ENCODE measurements around the gene ALCAM.

Gene ALCAM

GRCh38 chr3:105343991-105344390, 22.7 kb upstream of the ALCAM start:
- H3K36me3 ChIP-seq (ENCODE audit: control insufficient read depth in 2 of 2, insufficient read depth in 2 of 2, low read length in 2 of 2), result no peaks in the 10 kb centered on the region
- no peaks in the 10 kb centered on the region for H3K4me1 ChIP-seq (ENCODE audit: control insufficient read depth, insufficient read depth, low read length)
- H3K27ac ChIP-seq (ENCODE audit: low read length), result no peak overlapping the region
- H3K4me3 ChIP-seq (ENCODE audit: low read length in 2 of 2), result no peak overlapping the region
- H3K27me3 ChIP-seq (ENCODE audit: control insufficient read depth in 1 of 2, insufficient read depth in 2 of 2, low read length in 2 of 2), result no peaks in the 10 kb centered on the region
- no peaks in the 10 kb centered on the region for H3K9me3 ChIP-seq (ENCODE audit: control insufficient read depth in 2 of 2, low read length in 2 of 2)
- no peak overlapping the region for H3K9ac ChIP-seq (ENCODE audit: low read length in 2 of 2)

DNA sequence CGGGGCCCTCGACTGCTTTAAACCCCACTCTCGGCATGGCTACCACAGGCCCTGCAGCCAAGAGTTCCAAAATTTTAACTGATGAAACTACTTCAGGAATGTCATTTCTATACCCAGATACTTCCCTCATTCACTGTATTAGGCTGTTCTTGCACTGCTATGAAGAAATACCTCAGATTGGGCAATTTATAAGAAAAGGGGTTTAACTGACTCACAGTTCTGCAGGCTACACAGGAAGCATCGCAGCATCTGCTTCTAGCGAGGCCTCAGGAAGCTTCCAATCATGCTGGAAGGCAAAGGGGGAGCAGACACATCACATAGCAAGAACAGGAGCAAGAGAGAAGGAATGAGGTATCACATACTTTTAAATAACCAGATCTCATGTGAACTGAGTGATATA, 21.6 kb upstream of the ALCAM start:
- no peak overlapping the region for H3K27ac ChIP-seq (ENCODE audit: low read length)
- H3K4me1 ChIP-seq (ENCODE audit: control insufficient read depth, insufficient read depth, low read length), result no peaks in the 10 kb centered on the region
- H3K36me3 ChIP-seq (ENCODE audit: control insufficient read depth in 2 of 2, insufficient read depth in 2 of 2, low read length in 2 of 2), result no peaks in the 10 kb centered on the region
- no peak overlapping the region for H3K9ac ChIP-seq (ENCODE audit: low read length in 2 of 2)
- H3K4me3 ChIP-seq (ENCODE audit: low read length in 2 of 2), result no peak overlapping the region
- no peaks in the 10 kb centered on the region for H3K9me3 ChIP-seq (ENCODE audit: control insufficient read depth in 2 of 2, low read length in 2 of 2)
- no peaks in the 10 kb centered on the region for H3K27me3 ChIP-seq (ENCODE audit: control insufficient read depth in 1 of 2, insufficient read depth in 2 of 2, low read length in 2 of 2)

DNA sequence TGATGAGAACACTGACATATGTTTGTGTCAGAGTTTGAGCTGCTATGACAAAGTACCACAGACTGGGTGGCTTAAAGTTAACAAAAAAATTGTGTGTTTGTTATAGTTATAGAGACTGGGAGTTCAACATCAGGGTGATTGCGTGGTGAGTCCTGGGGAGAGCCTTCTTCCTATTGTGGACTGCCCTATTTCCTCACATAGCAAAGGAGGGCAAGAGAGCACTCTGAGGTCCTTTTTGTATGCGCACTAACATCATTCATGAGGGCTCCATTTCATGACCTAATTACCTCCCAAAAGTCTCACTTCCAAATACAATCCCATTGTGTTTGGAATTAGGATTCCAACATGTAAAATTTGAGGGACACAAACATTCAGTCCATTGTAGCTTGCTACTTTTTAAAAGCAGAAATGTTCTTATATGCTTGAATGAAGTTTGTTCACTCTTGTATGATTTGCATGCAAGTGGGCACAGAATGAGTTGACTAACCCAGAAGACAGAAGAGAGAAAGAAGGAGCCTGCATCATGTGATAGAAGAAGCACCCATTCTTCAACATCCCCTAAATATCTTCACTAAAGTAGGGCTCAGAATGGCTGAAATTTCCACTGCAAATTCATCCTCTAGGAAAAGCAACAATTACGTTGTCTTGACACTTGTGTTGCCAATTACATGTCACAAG, 18.9 kb upstream of the ALCAM start:
- Histone ChIP-seq H3K27ac (ENCODE audit: low read length) (no peak overlapping the region), H3K36me3 (ENCODE audit: control insufficient read depth in 2 of 2, insufficient read depth in 2 of 2, low read length in 2 of 2) (no peaks in the 10 kb centered on the region), H3K9ac (ENCODE audit: low read length in 2 of 2) (no peak overlapping the region), H3K9me3 (ENCODE audit: control insufficient read depth in 2 of 2, low read length in 2 of 2) (no peaks in the 10 kb centered on the region), H3K27me3 (ENCODE audit: control insufficient read depth in 1 of 2, insufficient read depth in 2 of 2, low read length in 2 of 2) (peaks cover 0 to 3% of the 10 kb centered on the region in 2 donors), H3K4me3 (ENCODE audit: low read length in 2 of 2) (no peak overlapping the region), H3K4me1 (ENCODE audit: control insufficient read depth, insufficient read depth, low read length) (no peaks in the 10 kb centered on the region)

DNA sequence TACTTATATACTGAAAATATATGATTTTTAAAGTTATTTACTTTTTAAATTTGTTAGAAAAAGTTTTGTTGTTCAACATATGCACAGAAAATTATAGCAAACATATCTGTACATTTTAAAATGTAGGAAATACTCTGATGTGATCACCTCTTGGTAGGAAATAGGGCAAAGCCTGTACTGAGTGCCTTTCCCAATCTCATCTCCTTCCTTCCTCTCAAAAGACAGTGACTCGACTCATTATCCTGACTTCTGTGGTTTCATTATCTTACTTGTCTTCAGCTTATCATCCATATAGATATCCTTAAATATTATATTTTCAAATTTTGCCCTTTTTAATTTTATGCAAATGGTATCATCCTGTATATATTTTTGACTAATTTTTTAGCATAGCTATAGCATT, 18.4 kb upstream of the ALCAM start:
- Histone ChIP-seq H3K36me3 (ENCODE audit: control insufficient read depth in 2 of 2, insufficient read depth in 2 of 2, low read length in 2 of 2) (no peaks in the 10 kb centered on the region), H3K27me3 (ENCODE audit: control insufficient read depth in 1 of 2, insufficient read depth in 2 of 2, low read length in 2 of 2) (peaks cover under 1 to 3% of the 10 kb centered on the region in 2 donors), H3K4me1 (ENCODE audit: control insufficient read depth, insufficient read depth, low read length) (no peaks in the 10 kb centered on the region), H3K9ac (ENCODE audit: low read length in 2 of 2) (no peak overlapping the region), H3K27ac (ENCODE audit: low read length) (no peak overlapping the region), H3K4me3 (ENCODE audit: low read length in 2 of 2) (no peak overlapping the region), H3K9me3 (ENCODE audit: control insufficient read depth in 2 of 2, low read length in 2 of 2) (no peaks in the 10 kb centered on the region)

GRCh38 chr3:105349684-105350387, 16.9 kb upstream of the ALCAM start:
- no peaks in the 10 kb centered on the region for H3K36me3 ChIP-seq (ENCODE audit: control insufficient read depth in 2 of 2, insufficient read depth in 2 of 2, low read length in 2 of 2)
- H3K4me1 ChIP-seq (ENCODE audit: control insufficient read depth, insufficient read depth, low read length), result no peaks in the 10 kb centered on the region
- no peak overlapping the region for H3K9ac ChIP-seq (ENCODE audit: low read length in 2 of 2)
- H3K27ac ChIP-seq (ENCODE audit: low read length), result no peak overlapping the region
- peaks cover 2 to 13% of the 10 kb centered on the region in 2 donors for H3K27me3 ChIP-seq (ENCODE audit: control insufficient read depth in 1 of 2, insufficient read depth in 2 of 2, low read length in 2 of 2)
- H3K4me3 ChIP-seq (ENCODE audit: low read length in 2 of 2), result no peak overlapping the region
- H3K9me3 ChIP-seq (ENCODE audit: control insufficient read depth in 2 of 2, low read length in 2 of 2), result no peaks in the 10 kb centered on the region

DNA sequence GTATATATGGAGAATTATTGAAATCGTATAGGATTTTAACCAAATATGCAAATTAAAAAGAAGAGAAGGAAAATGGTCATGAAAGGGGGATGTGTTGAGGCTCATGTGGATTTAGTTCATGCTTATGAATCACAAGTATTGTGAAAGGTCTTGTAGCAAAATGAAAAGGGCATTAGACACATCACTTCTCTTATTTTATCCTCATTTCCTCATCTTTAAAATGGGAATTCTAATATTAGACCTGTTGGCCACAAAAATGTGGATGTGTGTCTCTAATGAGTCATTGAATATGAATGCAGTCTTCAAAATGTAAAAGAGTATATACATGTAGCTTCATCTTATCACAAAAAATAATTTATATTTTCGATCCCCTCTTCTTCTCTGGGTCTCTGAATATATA, 14.9 kb upstream of the ALCAM start:
- H3K9ac ChIP-seq (ENCODE audit: low read length in 2 of 2), result no peak overlapping the region
- H3K9me3 ChIP-seq (ENCODE audit: control insufficient read depth in 2 of 2, low read length in 2 of 2), result no peaks in the 10 kb centered on the region
- H3K4me1 ChIP-seq (ENCODE audit: control insufficient read depth, insufficient read depth, low read length), result no peaks in the 10 kb centered on the region
- H3K27me3 ChIP-seq (ENCODE audit: control insufficient read depth in 1 of 2, insufficient read depth in 2 of 2, low read length in 2 of 2), result peaks cover 2 to 13% of the 10 kb centered on the region in 2 donors
- no peaks in the 10 kb centered on the region for H3K36me3 ChIP-seq (ENCODE audit: control insufficient read depth in 2 of 2, insufficient read depth in 2 of 2, low read length in 2 of 2)
- no peak overlapping the region for H3K4me3 ChIP-seq (ENCODE audit: low read length in 2 of 2)
- no peak overlapping the region for H3K27ac ChIP-seq (ENCODE audit: low read length)

DNA sequence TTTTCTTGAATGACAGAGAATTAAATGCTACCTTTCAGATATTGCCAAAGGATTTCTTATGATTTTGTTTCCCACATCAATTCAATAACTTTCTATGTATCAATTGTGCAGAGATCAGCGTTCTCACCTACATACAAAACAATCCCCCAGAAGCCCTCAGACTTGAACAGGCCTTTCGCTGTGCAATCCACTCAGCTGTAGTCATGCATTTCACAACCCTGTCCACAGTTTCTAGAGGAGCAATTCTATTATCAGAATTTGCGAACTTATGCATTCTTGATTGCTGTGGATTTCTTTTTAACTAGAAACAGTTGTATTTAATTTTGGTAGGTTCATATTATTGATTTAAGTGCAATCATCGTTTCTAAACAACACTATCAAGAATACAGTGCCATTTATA, 13.7 kb upstream of the ALCAM start:
- Histone ChIP-seq H3K36me3 (ENCODE audit: control insufficient read depth in 2 of 2, insufficient read depth in 2 of 2, low read length in 2 of 2) (no peaks in the 10 kb centered on the region), H3K4me3 (ENCODE audit: low read length in 2 of 2) (no peak overlapping the region), H3K27me3 (ENCODE audit: control insufficient read depth in 1 of 2, insufficient read depth in 2 of 2, low read length in 2 of 2) (peaks cover 2 to 13% of the 10 kb centered on the region in 2 donors), H3K9me3 (ENCODE audit: control insufficient read depth in 2 of 2, low read length in 2 of 2) (no peaks in the 10 kb centered on the region), H3K4me1 (ENCODE audit: control insufficient read depth, insufficient read depth, low read length) (no peaks in the 10 kb centered on the region), H3K27ac (ENCODE audit: low read length) (no peak overlapping the region), H3K9ac (ENCODE audit: low read length in 2 of 2) (no peak overlapping the region)

GRCh38 chr3:105353485-105354161, 13.1 kb upstream of the ALCAM start:
- H3K9ac ChIP-seq (ENCODE audit: low read length in 2 of 2), result no peak overlapping the region
- no peaks in the 10 kb centered on the region for H3K9me3 ChIP-seq (ENCODE audit: control insufficient read depth in 2 of 2, low read length in 2 of 2)
- H3K36me3 ChIP-seq (ENCODE audit: control insufficient read depth in 2 of 2, insufficient read depth in 2 of 2, low read length in 2 of 2), result no peaks in the 10 kb centered on the region
- H3K4me3 ChIP-seq (ENCODE audit: low read length in 2 of 2), result peak overlapping the region; percentile 27 to 68
- H3K27ac ChIP-seq (ENCODE audit: low read length), result no peak overlapping the region
- no peaks in the 10 kb centered on the region for H3K4me1 ChIP-seq (ENCODE audit: control insufficient read depth, insufficient read depth, low read length)
- peaks cover 2 to 13% of the 10 kb centered on the region in 2 donors for H3K27me3 ChIP-seq (ENCODE audit: control insufficient read depth in 1 of 2, insufficient read depth in 2 of 2, low read length in 2 of 2)

DNA sequence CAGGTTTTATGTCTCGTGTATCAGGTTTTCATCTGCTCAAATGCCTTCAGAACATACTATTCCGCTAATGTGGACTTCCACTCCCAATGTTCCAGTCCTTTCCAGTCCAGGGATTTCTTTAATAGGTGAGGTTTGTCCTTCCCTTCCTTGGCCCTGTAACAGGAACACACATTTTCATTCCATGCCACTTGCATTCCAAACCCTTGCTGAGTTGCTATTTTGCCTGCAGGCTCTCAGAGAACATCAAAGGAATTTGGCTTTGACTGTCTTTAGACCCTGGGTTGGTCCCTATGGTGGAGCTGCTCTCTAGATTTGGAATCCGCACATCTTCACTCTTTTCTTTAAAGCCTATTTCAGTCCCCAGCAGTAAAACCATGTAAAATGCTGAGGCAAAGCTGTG, 12.3 kb upstream of the ALCAM start:
- Histone ChIP-seq H3K4me1 (ENCODE audit: control insufficient read depth, insufficient read depth, low read length) (no peaks in the 10 kb centered on the region), H3K4me3 (ENCODE audit: low read length in 2 of 2) (peak overlapping the region in 1 of 2 donors; percentile 68), H3K36me3 (ENCODE audit: control insufficient read depth in 2 of 2, insufficient read depth in 2 of 2, low read length in 2 of 2) (no peaks in the 10 kb centered on the region), H3K27ac (ENCODE audit: low read length) (no peak overlapping the region), H3K9ac (ENCODE audit: low read length in 2 of 2) (no peak overlapping the region), H3K9me3 (ENCODE audit: control insufficient read depth in 2 of 2, low read length in 2 of 2) (no peaks in the 10 kb centered on the region), H3K27me3 (ENCODE audit: control insufficient read depth in 1 of 2, insufficient read depth in 2 of 2, low read length in 2 of 2) (peaks cover 2 to 13% of the 10 kb centered on the region in 2 donors)

DNA sequence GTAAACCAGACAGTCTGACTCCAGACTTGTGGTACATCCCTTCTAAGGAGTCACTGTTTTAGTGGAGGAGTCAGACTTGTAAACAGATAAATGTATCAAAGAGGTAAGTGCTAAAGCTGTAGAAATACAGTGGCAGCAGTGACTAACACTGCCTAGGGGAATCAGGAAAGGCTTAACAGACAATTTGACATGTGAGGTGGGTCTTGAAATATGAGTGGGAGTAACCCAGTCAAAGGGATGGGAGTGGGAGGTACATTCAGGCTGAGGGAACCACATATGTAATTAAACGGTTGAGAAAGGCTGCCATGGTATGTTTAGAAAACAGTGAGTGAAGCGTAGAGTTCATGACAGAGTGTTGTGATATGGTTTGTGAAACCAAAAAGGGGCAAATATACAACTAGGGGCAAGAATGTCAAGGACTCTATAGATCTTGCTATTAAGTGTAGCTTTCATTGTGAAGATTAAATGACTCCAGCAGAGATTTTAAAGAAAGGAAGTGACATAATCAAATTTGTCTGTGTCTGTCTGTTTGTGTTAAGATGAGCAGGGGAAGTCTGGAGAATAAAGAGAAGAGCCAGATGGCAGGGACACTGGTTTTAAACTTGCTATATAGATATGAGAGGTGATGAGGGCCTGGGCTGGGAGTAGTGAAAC, 11.2 kb upstream of the ALCAM start:
- peaks cover 2 to 13% of the 10 kb centered on the region in 2 donors for H3K27me3 ChIP-seq (ENCODE audit: control insufficient read depth in 1 of 2, insufficient read depth in 2 of 2, low read length in 2 of 2)
- H3K4me1 ChIP-seq (ENCODE audit: control insufficient read depth, insufficient read depth, low read length), result no peaks in the 10 kb centered on the region
- no peaks in the 10 kb centered on the region for H3K36me3 ChIP-seq (ENCODE audit: control insufficient read depth in 2 of 2, insufficient read depth in 2 of 2, low read length in 2 of 2)
- no peaks in the 10 kb centered on the region for H3K9me3 ChIP-seq (ENCODE audit: control insufficient read depth in 2 of 2, low read length in 2 of 2)
- no peak overlapping the region for H3K9ac ChIP-seq (ENCODE audit: low read length in 2 of 2)
- no peak overlapping the region for H3K4me3 ChIP-seq (ENCODE audit: low read length in 2 of 2)
- H3K27ac ChIP-seq (ENCODE audit: low read length), result no peak overlapping the region
